Measurements from ENCODE around the gene SLAMF7.

The SLAMF7 gene

GRCh38 chr1:160800645-160801408, 61.8 kb downstream of the SLAMF7 start:
- DNase-seq (ENCODE audit: low spot score): no peak
- FAIRE-seq: no peak

- no peak for DNase-seq (ENCODE audit: low spot score)
- FAIRE-seq: no peak
These were observed 63.0 kb downstream of the SLAMF7 start for GRCh38 chr1:160801836-160802580.
